GM12878 (cell line): ENCODE data around the gene UBE3B. TPM values are rescaled to one million over a fixed set of nuclear protein-coding genes. Genes with fewer than 3 reads are reported as not detected.

Source experiments
- ATAC-seq: fragments of 200-7000 bp; cut with Tn5 transposase; 3 replicates; pipeline ENCODE4 v1.9.1; 2020; ENCODE audit warnings: mild to moderate bottlenecking, moderate library complexity
- BruUV-seq: library from RNA; stranded (reverse); fragments of 400-500 nt; replicated peaks from 2 replicates; lab custom pipeline; 2021; lab: Mats Ljungman, UMichigan
- CTCF ChIA-PET: fragments of 300-600 bp; sonication (Branson Sonifier 250); formaldehyde crosslinking; extraction: SDS; loops from one replicate; lab custom pipeline; 2021; ENCODE audit warnings: inconsistent platforms; lab: Yijun Ruan, JAX
- POLR2A ChIA-PET: fragments of 350-600 bp; formaldehyde crosslinking; extraction: SDS; loops from one replicate; lab custom pipeline; 2021; ENCODE audit warnings: inconsistent platforms; lab: Charles Lee
- RAD21 ChIA-PET: fragments of 300-600 bp; sonication (Branson Sonifier 250); formaldehyde crosslinking; loops from one replicate; lab custom pipeline; 2023; ENCODE audit warnings: antibody characterized with exemption; ENCODE audit not compliant: unreplicated experiment; lab: Charles Lee
- SMC1A ChIA-PET: fragments of 300-600 bp; sonication (Branson Sonifier 250); formaldehyde crosslinking; loops from one replicate; lab custom pipeline; 2023; ENCODE audit not compliant: unreplicated experiment, uncharacterized antibody; lab: Charles Lee
- DNase-seq: peaks from one replicate; pipeline ENCODE4 v3.0.0-alpha.2; 2011; ENCODE audit warnings: low read depth, low spot score
- FAIRE-seq: peaks from 3 replicates; lab custom pipeline; 2011; peaks lifted over from hg19 to GRCh38; lab: Jason Lieb, UNC
- H2AFZ ChIP-seq: 2 replicates; pipeline ENCODE4 v1.6.0; 2011; ENCODE audit warnings: low read depth, low read length, control low read depth; ENCODE audit not compliant: control insufficient read depth
- H3K27ac ChIP-seq: 2 replicates; pipeline ENCODE4 v1.5.1; 2011; ENCODE audit warnings: control low read depth; ENCODE audit not compliant: control insufficient read depth, insufficient read depth
- H3K27me3 ChIP-seq, 2 experiments: replicated peaks in 1 of 2; 2 replicates each; pipeline versions ENCODE4 v1.6.0 to v1.6.1; 2011; ENCODE audit warnings: low read length in 1 of 2; ENCODE audit not compliant: control insufficient read depth in 2 of 2, insufficient read depth in 2 of 2
- H3K36me3 ChIP-seq, 2 experiments: 2 replicates each; pipeline ENCODE4 v1.5.1; 2011; ENCODE audit warnings: low read length in 1 of 2; ENCODE audit not compliant: control insufficient read depth in 2 of 2, insufficient read depth in 2 of 2
- H3K4me1 ChIP-seq: 2 replicates; pipeline ENCODE4 v1.6.1; 2011; ENCODE audit warnings: mild to moderate bottlenecking, low read length, moderate library complexity, mixed read lengths; ENCODE audit not compliant: control insufficient read depth, insufficient read depth
- H3K4me2 ChIP-seq: 2 replicates; pipeline ENCODE4 v1.6.0; 2011; ENCODE audit warnings: control low read depth; ENCODE audit not compliant: control insufficient read depth, insufficient read depth
- H3K4me3 ChIP-seq: fragments of 200-600 bp; sonication (generic); 2 replicates; pipeline ENCODE4 v1.5.1; 2016
- H3K79me2 ChIP-seq: 2 replicates; pipeline ENCODE4 v1.6.0; 2011; ENCODE audit warnings: low read length; ENCODE audit not compliant: control insufficient read depth, insufficient read depth
- H3K9ac ChIP-seq: 2 replicates; pipeline ENCODE4 v1.8.0; 2011; ENCODE audit warnings: low read length, control low read depth, mixed read lengths; ENCODE audit not compliant: control insufficient read depth, insufficient read depth
- H3K9me3 ChIP-seq: replicated peaks from 3 replicates; pipeline ENCODE4 v1.5.1; 2011; ENCODE audit warnings: mild to moderate bottlenecking, low read length; ENCODE audit not compliant: control insufficient read depth, insufficient read depth
- H4K20me1 ChIP-seq: 2 replicates; pipeline ENCODE4 v1.6.0; 2011; ENCODE audit not compliant: control insufficient read depth, insufficient read depth
- KLF5 ChIP-seq: fragments of 450-650 bp; IDR thresholded peaks from 2 replicates; pipeline ENCODE4 v1.6.1; 2014; ENCODE audit warnings: mild to moderate bottlenecking; ENCODE audit not compliant: partially characterized antibody
- NR2C1 ChIP-seq: fragments of 450-650 bp; IDR thresholded peaks from 2 replicates; pipeline ENCODE4 v1.6.1; 2017; ENCODE audit warnings: antibody characterized with exemption, mild to moderate bottlenecking, moderate library complexity
- RFX5 ChIP-seq: IDR thresholded peaks from 2 replicates; pipeline ENCODE4 v1.6.1; 2011; ENCODE audit warnings: low read depth, low read length, improper control_type of control experiment
- SIX5 ChIP-seq: IDR thresholded peaks from 2 replicates; pipeline ENCODE4 v1.6.1; 2011; ENCODE audit warnings: mild to moderate bottlenecking, low read depth, low read length, moderate library complexity; ENCODE audit not compliant: severe bottlenecking
- SRF ChIP-seq, 2 experiments: IDR thresholded peaks; 2 replicates each; pipeline ENCODE4 v1.6.1; 2011; ENCODE audit warnings: low read depth in 2 of 2, low read length in 2 of 2, mild to moderate bottlenecking in 1 of 2, moderate library complexity in 1 of 2
- ZSCAN29 ChIP-seq: fragments of 450-650 bp; IDR thresholded peaks from 2 replicates; pipeline ENCODE4 v1.6.1; 2017; ENCODE audit warnings: mild to moderate bottlenecking, moderate library complexity
- ZZZ3 ChIP-seq: IDR thresholded peaks from 2 replicates; pipeline ENCODE4 v1.6.1; 2011; ENCODE audit warnings: low read depth; ENCODE audit not compliant: control insufficient read depth, insufficient read length
- WGBS: methylation state at CpG from one replicate; pipeline ENCODE4 v1.1.6; 2016; ENCODE audit warnings: low lambda C conversion rate; ENCODE audit not compliant: insufficient replicate concordance, insufficient coverage; ENCODE audit errors: missing lambda C conversion rate; 5-methylcytosine and 5-hydroxymethylcytosine counted together
- in situ Hi-C: fragments of 300-500 bp; cut with MboI; formaldehyde crosslinking; loops from 9 replicates; pipeline ENCODE4 v1.14.3; 2018; ENCODE audit warnings: mixed read lengths
- intact Hi-C: fragments of 100-400 bp; cut with micrococcal nuclease; formaldehyde crosslinking; loops from one replicate; pipeline ENCODE4 v1.14.2; 2022; ENCODE audit not compliant: unreplicated experiment
- polyA plus RNA-seq, 11 experiments: library from polyadenylated mRNA; depleted of rRNA in 4 of 11; unstranded in 6 of 11; stranded (reverse) in 5 of 11; fragments of >200 nt; fragmentation: Nextera tagmentation in 4 of 11; fragmentation: Illumina TruSeq in 1 of 11; extraction: Ambion mirVana in 4 of 11; extraction: Trizol in 1 of 11; gene quantifications; 1 replicate in 1 of 11; 2 replicates in 10 of 11; pipeline versions ENCODE4 v1.2.1 to v1.2.3, GENCODE V29; 2011 to 2016; ENCODE audit warnings: inconsistent platforms in 2 of 11, missing spikeins in 2 of 11, low read depth in 1 of 11
- total RNA-seq, 4 experiments: library from RNA; depleted of rRNA in 3 of 4; stranded (reverse); fragments of >200 nt in 3 of 4; fragmentation: Illumina TruSeq in 1 of 4; extraction: Trizol in 1 of 4; gene quantifications; 2 replicates each; pipeline versions ENCODE4 v1.2.1 to v1.2.3, GENCODE V29; 2013 to 2021
- TF ChIP-seq, protein P1 (sequence below): IDR thresholded peaks from 2 replicates; pipeline ENCODE4 v1.6.1; 2012; ENCODE audit warnings: low read depth, low read length, improper control_type of control experiment

UBE3B gene
- total and polyA plus RNA-seq, 10 of the 15 experiments (the other 5 are each of a cell fraction or from before 2014, with no cell fraction given), result 7.4 to 25.3 (median 17.1) TPM

DNA sequence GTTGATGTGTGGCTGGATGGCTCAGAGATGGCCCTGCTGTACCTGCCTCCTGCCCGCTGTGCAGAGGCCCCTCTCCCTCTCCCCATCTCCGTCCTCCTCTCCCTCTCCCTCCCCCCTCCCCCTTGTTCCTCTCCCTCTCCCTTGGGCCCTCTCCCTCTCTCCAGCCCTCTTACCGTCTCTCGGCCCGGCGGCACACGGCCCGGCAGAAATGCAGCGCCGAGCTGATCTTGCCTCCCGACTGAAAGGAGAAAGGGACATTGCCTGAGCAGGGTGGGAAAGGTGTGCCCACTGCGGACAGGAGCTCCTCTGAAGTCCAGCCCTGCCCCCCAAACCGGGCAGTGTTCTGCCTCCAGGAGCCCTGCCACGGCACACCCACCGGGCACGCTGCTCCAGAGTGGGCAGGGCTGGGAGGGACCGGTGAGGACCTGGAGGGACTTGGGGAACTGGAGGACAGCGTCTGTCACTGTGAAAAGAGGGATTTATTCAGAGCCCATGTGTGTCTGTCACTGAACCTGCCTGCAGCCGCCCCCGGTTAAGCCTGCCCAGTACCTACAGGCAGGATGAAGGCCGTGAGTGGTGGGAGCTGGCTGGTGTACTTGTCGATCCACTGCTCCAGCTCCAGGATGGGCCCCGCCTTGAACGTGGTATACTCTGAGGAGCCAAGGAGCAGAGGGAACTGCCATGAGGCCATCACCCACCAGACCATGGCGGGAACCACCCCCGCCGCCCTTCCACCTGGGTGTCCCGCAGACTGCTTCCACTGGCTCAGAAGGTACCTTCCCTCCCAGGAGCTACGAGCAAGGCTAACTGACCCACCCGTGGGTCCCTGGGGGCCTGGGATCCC, 83.7 kb downstream of the UBE3B start:
- no TSS peak for BruUV-seq
- H3K4me2 ChIP-seq, result no peak overlapping the region
- CTCF ChIA-PET, result interaction anchor here (1.0 kb wide), 1 partner anchor 37 kb away, joined by 3 read pairs; no protein-coding TSS in a partner anchor
- no peaks in the 10 kb centered on the region for H3K79me2 ChIP-seq
- TF ChIP-seq ZZZ3, result no peak
- no peak for TF ChIP-seq NR2C1
- TF ChIP-seq SIX5, result no peak
- TF ChIP-seq SRF (IDR thresholded peaks at IDR 0.05; ENCODE audit: low read depth in 2 of 2, low read length in 2 of 2), result no peak
- no peak for TF ChIP-seq KLF5
- no peak for TF ChIP-seq ZSCAN29
- TF ChIP-seq, all 136 proteins: peak for 0
- no peak overlapping the region for H3K27ac ChIP-seq
- no peak for FAIRE-seq
- no peak overlapping the region for H3K9ac ChIP-seq
- ChIA-PET RAD21 (no interaction called here), SMC1A (no interaction called here), POLR2A (no interaction called here)
- H3K9me3 ChIP-seq, result peaks cover 11% of the 10 kb centered on the region; the same call in 2 of the 3 replicates
- H3K36me3 ChIP-seq, result peaks cover 1 to 3% of the 10 kb centered on the region in 2 experiments; a peak in 2 of 4 replicates
- WGBS, result 86% methylated on average over 23 of the region's 30 CpGs
- in situ Hi-C loops, result no loop called here
- H3K27me3 ChIP-seq, result no peaks in the 10 kb centered on the region
- no peak for DNase-seq
- no peak overlapping the region for H2AFZ ChIP-seq
- intact Hi-C loops, result no loop called here
- ATAC-seq, result no peak
- no peak overlapping the region for H3K4me3 ChIP-seq
- H4K20me1 ChIP-seq, result no peaks in the 10 kb centered on the region
- no peaks in the 10 kb centered on the region for H3K4me1 ChIP-seq

DNA sequence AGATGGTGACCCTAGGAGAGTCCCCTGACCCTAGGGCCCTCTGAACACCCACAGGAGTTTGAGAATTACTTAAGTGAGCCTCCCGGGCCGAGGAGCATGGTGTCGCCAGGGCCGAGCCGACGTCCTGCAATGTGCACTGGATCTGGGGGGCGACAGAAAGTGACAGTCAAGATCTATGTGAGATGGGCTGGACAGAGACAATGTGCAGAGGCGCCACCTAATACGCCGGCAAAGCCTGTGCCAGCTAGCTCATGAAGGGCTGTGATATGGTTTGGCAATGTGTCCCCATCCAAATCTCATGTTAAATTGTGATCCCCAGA, 84.2 kb downstream of the UBE3B start:
- no peak for ATAC-seq
- intact Hi-C loops, result no loop called here
- TF ChIP-seq, protein P1, sequence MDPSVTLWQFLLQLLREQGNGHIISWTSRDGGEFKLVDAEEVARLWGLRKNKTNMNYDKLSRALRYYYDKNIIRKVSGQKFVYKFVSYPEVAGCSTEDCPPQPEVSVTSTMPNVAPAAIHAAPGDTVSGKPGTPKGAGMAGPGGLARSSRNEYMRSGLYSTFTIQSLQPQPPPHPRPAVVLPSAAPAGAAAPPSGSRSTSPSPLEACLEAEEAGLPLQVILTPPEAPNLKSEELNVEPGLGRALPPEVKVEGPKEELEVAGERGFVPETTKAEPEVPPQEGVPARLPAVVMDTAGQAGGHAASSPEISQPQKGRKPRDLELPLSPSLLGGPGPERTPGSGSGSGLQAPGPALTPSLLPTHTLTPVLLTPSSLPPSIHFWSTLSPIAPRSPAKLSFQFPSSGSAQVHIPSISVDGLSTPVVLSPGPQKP, result no peak
- TF ChIP-seq RFX5, result no peak

More for the DNA sequence above, 84.2 kb downstream of the UBE3B start:
- Histone ChIP-seq H3K9me3 (peaks cover 11% of the 10 kb centered on the region; the same call in 2 of the 3 replicates), H4K20me1 (no peaks in the 10 kb centered on the region), H2AFZ (no peak overlapping the region), H3K4me2 (no peak overlapping the region), H3K36me3 (peaks cover 1 to 3% of the 10 kb centered on the region in 2 experiments; a peak in 2 of 4 replicates), H3K27me3 (no peaks in the 10 kb centered on the region), H3K27ac (no peak overlapping the region), H3K79me2 (no peaks in the 10 kb centered on the region), H3K4me1 (no peaks in the 10 kb centered on the region), H3K4me3 (no peak overlapping the region), H3K9ac (no peak overlapping the region)
- FAIRE-seq (no peak), DNase-seq (no peak)
- ChIA-PET POLR2A (no interaction called here), SMC1A (no interaction called here), RAD21 (no interaction called here), CTCF (interaction anchor here (1.0 kb wide), 1 partner anchor 36 kb away, joined by 3 read pairs; no protein-coding TSS in a partner anchor)
- WGBS, result 95% methylated on average over 10 of the region's 10 CpGs
- BruUV-seq, result no TSS peak
- in situ Hi-C loops, result no loop called here
